ENCODE data around the gene IMMT.
A peak's percentile ranks its signal among the peaks of the same experiment; 100 is the strongest.

IMMT gene

DNA sequence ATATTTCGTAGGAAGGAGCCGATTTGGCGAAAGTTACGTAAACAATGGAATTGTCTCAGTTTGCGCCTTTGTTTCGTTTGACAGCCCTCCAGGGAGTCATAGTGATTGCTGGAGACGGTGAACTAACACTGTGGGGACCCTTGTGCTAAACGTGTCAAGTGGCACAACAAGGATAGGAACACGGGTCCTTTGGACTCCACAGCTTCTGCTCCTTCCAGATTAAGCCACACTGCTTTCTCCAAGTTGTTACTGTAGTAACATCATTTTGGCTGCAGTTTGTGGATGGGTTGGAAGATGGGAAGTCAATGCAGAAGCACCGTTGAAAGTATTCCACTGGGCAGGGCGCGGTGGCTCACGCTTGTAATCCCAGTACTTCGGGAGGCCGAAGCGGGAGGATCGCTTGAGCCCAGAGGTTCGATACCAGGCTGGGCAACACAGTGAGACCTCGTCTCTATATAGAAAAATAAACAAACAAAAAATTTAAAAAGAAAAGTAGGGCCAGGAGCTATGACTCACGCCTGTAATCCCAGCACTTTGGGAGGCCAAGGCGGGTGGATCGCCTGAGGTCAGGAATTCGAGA, 636 bp upstream of the IMMT start:
- no peak for DNase-seq

DNA sequence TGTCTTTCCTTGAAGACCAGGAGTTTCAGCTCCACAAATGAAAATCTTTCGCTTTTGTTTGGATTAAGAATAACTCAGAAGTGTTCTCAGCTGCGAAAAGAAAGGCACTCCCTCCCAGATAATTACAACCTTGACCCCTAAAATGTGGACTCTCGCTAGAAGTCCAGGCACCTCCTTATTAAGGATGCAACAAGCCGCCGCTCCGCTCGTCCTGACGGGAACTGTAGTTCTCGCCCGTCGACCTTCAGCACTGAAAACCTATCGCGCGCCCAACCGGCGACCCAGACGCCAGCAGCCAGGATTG, 559 bp downstream of the IMMT start:
- no peak for DNase-seq

DNA sequence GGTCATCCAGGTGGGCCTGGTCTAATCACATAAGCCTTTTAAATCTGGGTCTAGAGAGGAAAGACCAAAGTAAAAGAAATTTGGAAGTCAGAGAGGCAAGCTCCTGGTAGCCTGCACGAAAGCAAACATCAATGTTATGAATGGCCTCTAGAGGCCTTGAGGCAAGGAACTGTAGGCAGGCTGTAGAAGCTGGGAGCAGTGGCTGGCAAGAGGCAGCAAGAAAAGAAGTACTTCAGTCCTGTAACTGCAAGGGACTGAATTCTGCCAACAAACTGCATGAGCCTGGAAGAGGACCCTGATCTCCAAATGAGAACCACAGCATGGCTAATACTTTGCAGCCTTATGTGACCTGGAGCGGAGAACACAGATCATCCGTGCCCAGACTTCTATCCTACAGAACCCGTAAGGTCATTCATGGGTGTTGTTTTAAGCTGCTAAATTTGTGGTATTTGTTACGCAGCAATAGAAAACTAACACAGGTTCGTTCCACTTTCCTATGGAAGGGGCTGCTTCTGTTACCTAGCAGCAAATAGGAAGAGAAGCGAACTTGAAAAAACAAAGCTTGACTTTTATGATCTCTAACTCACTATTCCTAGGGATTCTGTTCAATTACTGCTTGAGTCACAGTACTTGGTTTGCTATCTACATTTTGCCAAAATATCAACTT, 1.2 kb downstream of the IMMT start:
- no peak for DNase-seq

DNA sequence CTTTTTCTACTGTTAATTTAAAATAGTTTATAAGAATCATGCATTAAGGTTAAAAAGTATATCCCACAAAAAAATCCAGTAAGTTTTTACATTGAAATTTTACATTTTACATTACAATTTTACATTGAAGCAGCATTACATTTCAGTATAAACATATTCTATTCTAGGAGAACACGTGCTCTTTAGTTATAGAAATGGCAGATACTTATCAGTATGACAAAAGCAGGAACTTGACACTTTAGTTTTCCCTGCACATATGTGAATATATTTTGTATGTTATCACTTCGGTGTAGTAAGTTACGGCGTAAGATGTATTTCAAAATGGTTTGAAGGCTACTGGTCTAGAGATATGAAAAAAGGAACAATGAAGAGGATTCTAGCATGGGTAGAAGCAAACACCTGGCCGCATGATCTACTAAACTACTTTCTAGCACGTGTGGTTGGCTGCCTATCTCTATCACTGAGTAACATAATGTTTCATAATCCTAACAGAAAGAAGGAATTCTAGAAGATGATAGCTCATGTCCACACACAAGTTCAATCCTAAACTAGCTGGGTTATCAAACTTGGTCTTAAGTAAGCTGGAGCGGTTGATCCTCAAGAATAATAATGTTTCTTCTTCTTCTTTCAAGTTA, 5.4 kb downstream of the IMMT start:
- DNase-seq: no peak

DNA sequence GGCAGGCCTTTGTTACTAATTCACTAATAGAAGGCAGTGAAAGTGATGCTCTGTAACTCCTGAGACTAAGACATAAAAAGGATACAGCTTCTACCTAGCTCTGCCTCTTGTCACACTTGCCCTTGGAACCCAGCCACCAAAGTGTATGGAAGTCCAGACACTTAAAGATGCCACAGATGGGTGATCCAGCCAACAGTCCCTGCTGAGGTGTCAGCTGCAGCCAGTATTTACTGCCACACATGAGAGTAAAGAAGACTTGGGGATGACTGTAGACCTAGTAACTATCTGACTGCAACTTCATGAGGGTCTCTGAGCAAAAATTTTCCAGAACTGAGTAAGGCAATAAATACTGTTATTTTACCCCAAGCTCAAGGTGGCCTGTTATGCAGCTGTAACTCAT, 8.8 kb downstream of the IMMT start:
- DNase-seq: peak; percentile 54

DNA sequence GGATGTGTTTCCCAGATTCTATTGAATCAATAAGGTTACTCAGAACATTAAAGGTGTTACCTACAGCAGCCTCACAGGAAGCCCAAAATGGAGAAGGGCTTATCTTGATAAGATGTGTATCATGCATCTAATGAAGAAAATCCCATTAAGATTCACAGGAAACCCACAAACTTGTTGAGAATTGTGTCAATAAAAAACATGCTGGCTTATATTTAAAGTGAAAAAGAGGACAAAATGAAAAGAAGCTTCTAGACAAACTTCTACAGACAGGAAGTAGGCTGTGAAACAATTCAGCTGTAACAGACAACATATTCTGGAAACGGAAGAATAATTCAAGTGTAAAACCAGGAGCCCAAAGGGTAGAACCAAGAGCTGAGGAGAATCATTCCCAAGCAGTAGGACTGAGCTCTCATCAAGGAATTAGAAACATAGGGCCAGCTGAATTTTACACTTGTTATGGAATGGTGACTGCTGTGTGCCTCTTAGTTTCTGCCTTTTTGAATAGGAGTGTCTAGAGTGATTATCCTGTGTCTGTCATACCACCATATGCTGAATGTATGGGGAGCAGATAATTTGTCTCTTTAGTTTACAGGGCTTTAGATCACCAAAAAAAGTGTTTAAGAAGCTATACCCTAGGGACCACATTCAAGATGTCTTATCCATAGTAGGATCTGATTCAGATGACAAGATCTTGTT, 9.6 kb downstream of the IMMT start:
- DNase-seq: peak; percentile 34

DNA sequence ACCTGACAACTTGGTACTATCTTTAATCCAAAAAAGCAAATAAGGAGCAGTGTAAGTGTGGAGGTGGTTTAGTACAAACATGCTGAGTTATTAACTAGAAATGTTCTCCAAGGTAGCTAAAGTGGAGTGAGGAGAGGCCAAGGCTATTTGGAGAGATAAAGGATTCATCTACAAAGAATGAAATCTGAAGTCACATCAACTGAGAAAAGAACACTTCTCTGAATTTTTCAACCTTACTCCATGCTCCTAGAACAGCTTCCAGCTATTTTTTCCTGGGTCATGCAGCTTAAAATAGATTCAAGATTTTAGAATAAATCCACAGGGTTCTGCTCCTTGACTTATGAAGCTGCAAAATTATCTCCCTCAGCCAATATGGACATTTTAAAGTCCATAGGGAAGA, 18.7 kb downstream of the IMMT start:
- DNase-seq: no peak

DNA sequence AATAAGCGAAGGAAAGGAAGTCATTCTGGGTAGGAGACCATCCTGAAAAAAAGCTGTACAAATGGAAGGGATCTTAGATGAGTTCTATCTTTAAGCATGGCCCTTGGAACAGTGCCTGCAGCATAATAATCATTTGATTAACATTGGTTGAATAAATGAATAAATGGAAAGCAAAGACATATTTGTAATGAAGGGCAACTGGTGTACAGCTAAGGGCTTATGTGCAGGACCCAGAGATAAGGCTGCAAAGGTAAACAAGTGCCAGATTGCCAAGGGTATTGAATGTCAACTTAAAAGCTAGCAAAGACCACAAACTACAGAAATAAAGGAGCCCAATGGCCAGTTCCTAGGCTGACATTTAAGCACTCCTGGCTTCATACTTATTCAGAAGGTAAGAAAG, 19.4 kb downstream of the IMMT start:
- peak; percentile 74 for DNase-seq

DNA sequence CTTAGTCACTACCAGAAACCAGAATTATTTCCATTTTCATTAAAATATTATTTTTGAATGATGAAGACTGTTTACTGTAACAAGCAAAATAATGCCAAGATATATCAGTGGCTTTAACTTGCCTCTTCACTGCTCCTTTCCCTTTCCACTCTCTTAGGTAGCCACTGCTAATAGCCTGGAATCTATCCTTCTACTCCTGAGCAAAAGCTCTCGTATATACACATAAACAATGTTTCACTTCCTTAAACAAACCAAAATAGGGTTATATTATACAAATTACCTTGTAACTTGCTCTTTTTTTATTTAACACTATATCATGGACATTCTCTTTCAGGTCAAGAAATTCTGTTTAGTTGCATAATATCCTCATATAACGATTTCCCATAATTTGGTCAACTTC, 20.8 kb downstream of the IMMT start:
- no peak for DNase-seq

DNA sequence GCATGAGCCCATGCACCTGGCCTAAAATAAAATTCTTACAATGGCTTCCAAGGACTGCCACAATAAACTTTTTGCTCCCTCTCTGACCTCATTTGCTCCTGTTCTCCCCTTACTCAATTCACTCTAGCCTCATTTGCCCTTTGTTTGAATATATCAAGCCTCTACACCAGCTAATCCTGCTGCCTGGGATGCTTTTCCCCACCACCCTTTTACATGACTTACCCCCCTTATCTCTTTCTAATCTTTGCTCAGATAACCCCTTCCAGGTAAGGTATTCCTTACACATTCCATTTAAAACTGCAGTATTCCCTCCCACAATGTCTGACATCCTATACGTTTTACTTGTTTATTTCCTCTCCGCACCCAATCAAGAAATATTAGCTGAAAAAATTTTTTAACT, 22.7 kb downstream of the IMMT start:
- DNase-seq: no peak

DNA sequence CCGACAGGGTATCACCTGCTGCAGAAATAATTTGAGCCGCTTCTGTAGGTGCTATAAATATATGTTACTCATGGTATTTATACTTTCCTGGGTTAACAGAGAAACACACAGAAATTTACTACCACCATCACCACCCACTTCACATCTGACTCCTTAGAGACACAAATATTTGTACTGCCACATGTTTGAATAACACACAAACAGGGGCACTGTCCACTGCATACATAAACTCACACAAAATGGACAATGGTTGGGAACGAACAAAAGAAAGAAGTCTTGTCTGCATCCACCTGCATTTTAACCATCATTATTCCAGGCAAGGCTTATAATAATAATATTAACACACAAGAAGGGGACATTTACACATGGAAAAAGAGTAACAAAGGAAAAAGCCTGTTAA, 24.0 kb downstream of the IMMT start:
- no peak for DNase-seq

DNA sequence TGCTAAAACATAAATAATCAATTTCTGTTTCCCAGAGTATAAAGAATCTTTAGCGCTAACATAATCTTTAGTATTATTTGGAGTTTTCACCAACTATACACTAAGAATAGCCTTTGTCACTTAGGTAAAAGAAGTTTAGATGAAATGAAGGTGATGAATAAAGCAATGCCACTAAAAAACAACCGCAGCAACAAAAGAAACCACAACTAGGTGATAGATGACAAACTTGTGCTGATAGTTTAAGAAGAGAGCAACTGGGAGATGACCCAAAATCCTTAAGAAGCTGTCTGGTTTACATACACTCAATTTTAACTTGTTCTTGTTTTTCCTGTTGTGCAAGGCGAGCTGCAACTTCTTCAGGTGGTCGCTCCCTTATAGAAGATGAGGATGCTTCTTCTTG, 24.8 kb downstream of the IMMT start:
- DNase-seq: no peak

DNA sequence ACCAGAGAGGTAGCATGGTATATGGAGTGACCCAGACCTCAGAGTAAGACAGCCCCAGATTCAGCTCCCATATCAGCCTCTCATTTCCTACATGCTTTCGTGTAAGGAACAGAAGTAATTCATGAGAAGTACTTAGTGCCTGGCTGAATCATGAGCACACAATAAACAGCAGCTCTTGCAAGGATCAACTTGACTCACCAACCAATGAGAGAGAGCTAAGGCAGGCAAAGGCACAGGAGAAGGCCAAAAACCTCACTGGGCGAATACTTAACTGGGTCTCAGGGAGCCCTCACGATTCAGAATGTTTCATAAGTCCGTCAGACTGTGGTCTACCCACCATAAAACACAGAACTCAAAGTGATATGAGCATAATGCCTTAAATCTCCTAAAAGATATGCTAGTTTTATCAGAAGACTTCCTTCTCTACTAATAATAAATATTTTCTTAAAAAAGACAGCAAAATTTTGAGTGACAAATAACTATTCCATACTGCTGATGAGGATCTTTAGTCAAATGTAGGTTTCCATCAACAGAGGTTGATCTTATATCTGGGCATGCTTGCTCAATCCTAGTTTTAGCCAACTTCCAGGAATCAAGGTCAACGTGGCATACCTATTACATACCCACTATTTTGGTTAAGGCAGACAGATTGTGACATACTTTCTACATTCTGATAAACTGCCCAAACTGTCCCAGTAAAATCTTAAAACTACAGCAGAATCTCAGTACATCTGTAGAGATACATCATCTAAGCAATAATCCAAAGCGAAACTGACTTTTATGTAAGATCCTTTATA, 34.9 kb downstream of the IMMT start:
- DNase-seq: no peak

DNA sequence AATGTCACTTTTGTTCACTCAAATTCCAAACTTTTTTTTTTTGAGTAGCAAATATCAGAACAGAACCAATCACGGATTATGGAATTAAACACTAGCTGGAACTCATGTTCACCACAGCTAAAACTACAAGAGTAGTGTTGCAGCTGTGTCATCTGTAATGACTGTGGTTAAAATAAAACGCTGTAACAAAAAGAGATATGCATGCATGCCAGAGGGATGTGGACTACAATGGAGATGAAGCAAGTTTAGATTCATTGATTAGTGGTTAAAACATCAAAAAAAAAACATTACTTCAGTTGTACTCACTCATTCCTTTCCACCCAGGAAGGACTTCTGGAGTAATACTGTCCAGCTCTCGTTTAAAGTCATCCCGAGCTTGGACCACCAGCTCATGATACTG, 37.0 kb downstream of the IMMT start:
- no peak for DNase-seq

DNA sequence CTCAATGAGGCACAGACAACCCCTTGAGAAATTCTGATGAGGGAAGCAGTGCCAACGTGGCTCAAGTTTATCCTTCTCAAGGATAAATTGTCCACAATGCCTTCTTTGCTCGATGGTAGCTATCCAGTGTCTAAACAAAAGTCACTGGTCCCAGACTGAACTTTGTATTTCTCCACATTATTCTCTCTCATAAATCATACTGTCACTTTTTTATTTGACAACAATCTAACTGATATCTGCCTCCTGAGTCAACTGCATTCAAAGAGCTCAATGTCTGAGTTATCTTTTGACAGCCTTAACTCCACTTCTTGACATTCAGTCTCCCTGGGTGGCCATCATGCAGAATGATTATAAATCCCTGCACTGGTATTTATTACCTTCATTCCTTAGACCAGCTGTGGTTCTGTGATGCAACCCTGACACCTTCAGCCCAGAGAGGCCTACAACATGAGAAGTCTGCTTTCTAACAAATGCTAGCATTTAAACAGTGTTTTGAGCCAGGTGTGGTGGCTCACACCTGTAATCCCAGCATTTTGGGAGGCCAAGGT, 38.2 kb downstream of the IMMT start:
- DNase-seq: no peak

DNA sequence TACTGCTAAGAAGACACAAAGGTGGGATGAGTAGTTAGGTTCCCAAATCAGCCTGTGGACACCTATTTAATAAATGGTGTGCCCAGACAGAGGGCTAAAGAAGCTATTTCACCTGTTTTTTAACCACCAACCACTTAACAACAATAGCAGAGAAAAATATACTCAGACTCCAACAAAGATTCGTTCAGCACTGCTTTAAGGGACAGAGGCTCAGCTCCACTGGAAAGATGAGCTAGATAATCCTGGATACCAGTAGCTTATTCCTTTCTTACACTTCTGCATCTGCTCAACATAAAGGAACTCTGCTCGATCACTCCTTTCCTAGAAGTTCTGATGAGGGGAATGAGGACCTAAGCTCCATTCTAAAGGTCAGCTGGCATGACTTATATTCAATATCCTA, 44.8 kb downstream of the IMMT start:
- no peak for DNase-seq

DNA sequence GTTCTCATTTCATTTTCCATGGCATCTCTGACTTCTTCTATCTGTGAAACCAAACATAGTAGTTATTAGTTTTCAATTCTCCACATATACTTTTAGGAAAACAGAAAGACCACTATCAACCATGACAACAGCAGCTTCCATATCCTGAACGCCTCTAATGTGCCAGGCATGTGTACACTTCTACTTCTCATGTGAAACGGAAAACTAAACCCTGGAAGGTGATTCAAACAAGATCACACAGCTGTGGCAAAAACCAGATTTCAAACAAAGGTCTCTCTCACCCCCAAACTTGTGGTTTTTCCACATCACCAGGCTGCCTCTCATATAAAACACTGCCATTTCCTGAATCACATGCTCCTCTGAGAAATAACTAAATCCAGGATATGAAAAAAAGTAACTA, 47.5 kb downstream of the IMMT start:
- no peak for DNase-seq

DNA sequence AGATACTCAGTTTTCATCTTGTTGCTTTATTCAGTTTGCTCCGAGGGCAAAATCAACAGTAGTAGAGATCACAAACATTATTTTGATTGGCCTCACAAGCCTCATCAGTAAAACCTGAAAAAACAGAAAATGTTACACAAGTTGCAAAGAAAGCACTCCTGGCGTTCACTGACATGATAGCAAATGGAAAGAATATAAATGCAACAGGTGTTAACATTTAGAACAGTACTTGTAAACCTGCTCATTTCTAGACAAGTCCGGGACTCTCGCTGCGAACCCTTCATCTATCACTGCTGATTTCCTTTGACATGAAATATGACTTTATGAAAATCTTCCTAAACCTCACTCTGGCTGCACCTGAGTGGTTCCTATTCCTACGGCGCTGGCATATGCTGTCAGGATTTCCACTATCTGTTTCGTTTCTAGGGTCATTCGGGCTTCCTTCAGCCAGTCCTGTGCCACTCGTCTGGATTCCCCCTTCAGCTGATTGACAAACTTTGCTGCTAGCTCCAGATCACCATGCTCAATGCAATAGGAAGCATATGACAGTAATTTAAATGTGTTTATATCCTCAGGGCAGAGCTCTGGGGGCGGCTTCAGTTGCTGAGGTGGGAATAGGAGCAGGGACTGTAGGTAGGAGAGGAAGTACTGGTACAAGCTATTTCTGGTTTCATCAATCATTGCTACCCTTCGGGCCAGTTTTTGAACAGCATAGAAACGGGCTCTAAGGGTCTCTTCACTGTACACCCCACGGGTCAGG, 51.2 kb downstream of the IMMT start:
- DNase-seq: no peak

DNA sequence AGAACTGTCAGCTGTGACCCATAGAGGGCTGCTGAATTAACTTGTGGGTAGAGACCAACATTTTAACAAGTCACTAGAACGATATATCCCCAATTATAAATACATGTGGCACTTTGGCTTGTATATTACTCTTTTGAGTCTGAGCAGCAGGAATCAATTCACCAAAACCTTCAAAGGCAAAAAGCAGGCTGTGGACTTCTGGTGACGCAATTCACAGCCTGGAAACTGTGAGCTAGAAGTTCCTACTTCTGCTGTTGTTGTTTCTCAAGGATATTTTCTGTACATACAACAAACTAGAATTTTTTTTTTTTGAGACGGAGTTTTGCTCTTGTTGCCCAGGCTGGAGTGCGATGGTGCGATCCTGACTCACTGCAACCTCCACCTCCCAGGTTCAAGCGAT, 52.0 kb downstream of the IMMT start:
- no peak for DNase-seq

DNA sequence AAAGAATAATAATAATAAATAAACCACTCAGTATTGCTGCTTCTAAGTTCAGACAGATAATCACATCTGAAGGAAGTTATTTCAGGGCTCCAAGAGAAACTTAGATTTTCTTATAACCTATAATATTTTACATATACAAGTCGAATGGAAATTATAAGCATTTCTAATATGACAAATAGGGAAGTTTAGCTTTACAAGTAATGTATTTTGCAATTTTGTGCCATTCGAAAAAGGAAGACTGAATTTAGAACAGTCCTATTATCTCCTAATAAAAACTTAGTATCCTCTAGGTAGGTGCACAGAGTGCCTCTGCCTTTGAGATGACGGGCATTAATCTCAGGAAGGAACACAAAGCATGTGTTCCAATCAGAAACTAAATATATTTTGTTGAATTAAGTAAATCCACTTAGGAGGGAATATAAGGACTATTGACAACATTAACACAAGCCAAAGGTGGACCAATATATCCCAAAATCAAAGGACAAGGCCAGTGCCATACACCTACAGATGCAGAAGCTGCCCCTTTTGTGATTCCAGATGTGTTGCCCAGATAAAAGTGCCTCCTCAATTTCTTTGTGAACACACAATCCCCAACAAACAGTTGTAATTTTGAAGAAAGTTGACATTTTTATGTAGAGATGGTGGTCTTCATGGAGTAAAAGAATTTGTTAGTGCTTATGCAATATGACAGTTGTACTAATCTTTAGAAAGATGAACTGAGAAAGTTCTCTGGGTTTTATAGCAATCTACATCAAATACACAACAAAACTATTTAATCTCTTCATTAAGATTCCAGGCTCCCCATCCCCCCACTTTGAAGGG, 52.6 kb downstream of the IMMT start:
- no peak for DNase-seq

DNA sequence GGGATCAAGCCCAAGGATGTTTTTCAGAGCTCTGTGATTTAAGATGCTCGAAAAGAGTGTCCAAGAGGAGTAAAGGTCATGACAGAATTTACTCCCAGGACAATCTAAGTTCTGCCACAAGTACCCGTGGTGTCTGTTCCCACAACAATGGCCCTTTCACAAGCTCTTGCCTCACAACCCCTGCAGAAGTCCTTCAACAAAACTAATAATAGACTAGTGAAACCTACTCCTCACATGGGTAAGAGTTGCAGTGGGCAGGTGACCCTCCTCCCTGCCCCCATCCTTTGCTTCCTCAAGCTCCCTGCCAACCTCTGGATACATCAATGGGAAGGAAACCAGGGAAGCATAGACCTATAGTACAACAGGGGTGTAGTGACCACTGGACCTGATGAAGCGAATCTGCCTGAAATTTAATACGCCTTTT, 54.3 kb downstream of the IMMT start:
- DNase-seq: no peak

DNA sequence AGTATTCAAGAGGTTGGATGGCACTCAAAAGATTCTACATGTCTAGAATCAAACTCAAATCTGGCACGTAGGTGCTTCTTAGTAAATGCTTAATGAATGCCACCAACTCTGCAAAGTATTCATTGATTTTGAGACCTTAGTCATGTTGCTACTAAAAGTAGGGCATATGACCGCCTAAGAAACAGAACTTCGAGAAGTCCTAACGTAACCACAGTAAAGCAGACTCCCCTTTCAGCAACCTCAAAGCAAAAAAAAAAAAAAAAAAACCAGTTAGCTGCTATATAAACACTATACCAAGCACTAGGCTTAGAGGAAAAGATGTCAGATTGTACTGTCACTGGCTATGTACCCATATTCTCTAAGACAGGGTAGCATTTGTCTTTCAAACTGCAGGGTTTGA, 55.3 kb downstream of the IMMT start:
- DNase-seq: no peak

Measured in NCI-H2171 treated with DMSO at 0.1 percent for 48 hours (cell line).